Amygdala (tissue), 56 donors: ENCODE data around the gene NMRK2.
"Not testable (repeated sequence)": the region's sequence is repeated elsewhere in the genome, so short reads cannot be mapped to it uniquely, and the experiment has no call there.

Experiments used
- DNase-seq, 56 donors: peaks; one replicate each; lab custom pipeline; 2025; lab: John Stamatoyannopoulos, UW

The NMRK2 gene, protein sequence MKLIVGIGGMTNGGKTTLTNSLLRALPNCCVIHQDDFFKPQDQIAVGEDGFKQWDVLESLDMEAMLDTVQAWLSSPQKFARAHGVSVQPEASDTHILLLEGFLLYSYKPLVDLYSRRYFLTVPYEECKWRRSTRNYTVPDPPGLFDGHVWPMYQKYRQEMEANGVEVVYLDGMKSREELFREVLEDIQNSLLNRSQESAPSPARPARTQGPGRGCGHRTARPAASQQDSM

DNA sequence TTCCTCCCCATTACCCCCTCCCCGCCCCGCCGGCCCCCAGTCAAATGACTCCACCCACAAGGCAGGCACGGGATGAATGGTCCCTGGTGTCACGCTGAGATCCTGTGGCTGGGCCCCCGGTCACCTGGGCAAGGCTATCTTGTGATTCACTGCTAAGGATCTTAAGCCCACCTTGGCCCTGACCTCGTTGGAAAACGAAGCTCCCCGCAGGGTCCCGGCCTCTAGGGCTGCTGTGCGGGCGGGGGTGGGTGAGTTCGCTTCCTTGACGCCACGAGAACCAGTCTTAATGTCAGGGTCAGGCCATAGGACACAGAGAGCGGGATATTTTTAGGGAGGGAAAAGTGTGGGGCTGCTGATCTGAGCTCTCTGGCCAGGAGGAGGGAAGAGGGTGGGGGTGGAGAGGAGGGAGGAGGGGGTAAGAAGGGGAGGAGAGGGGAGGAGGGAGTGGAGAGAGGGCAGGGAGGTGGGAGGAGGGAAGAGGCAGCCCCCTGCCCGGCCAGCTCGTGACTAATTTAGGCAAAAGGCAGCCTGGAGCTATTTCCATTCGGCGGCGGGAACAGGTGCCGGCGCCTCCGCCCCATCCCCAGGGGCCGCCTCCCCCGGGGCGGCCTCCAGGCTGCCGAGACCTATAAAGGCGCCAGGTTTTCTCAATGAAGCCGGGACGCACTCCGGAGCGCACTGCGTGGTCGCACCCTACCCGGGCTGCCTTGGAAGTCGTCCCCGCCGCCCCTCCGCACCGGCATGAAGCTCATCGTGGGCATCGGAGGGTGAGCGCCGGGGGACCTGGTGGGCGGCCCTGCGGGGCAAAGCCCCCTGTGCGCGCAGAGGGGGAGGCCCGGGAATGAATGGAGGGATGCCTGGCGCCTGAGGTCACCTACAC, at the start of gene NMRK2:
Gene NMRK2, plus strand, starts transcription at position 139 of the 880 bp plus-strand sequence. Its CDS starts 603 bp downstream, at position 742.
- DNase-seq, result peak in 1 of 56 donors; percentile 31

DNA sequence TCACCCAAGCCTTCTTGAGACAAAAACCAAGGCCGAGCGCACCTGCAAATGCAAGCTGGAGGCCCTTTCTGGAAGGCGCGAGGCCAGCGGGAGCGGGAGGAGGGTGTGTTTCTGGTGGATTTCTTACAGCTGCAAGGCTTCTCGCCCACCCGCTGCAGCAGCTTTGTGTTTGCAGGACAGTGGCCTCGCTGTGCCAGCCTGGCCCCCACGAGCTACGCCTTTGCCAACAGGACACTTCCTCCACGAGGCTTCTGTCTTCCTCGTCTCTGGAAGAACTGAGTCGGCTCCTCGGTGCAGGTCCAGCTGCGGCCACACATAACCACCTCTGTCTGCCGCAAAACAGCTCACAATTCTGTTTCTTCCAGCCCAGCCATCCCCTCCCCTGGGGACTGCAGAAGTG, 42.3 kb upstream of the NMRK2 start:
- DNase-seq, result peak in 19 of 56 donors; percentile 5 to 53 (median 23)

DNA sequence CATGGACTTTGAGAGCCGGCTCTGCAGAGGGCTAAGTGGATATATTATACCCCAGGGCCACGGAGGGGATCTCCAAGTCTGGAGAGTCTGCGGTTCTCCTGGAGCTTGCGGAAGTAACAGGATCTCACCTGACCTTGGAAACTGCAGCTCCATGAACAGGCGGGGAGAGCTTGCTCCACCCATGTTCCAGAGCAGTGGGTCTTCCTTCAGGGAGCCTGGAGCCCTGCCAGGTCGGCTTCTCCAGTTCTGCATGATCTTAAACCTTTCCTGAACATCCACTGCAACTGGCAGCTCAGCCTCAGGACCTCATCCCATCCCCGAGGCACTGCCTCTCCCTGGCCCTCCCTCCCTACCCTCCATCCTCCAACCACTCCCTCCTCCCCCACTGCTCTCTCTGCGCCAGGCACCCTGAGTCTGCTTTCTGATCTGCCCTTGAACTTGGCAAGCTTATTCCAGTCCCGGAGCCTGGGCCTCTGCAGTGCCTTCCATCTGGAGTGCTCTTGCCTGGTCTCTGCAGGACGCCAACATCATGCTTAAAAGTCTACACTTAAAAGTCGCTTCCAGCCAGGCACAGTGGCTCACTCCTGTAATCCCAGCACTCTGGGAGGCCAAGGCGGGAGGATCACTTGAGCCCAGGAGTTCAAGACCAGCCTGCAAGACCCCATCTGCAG, 39.2 kb upstream of the NMRK2 start:
- no peak for DNase-seq

DNA sequence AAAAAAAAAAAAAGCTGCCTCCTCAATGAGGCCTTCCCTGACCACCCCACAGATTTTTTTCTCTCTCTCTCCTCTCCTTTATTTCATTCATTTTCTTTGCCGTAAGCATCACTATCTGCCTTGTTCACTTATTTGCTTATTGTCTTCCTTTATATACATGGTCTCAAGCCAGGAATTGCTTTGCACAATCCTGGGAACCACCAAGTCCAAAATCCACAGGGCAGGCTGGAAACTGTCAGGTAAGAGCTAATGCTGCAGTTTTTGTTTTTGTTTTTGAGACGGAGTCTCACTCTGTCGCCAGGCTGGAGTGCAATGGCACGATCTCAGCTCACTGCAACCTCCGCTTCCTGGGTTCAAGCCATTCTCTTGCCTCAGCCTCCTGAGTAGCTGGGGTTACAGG, 37.9 kb upstream of the NMRK2 start:
- not testable (repeated sequence) for DNase-seq

DNA sequence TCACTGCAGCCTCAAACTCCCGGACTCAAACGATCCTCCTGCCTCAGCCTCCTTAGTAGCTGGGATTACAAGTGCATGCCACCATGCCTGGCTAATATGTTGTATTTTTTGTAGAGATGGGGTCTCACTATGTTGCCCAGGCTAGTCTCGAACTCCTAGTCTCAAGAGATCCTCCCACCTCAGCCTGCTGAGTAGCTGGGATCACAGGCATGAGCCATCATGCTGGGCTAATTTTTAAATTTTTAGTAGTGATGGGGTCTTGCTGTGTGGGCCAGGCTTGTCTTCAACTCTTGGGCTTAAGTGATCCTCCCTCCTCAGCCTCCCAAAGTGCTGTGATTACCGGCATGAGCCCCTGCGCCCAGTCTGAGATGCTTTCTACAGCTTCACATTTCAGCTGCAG, 37.1 kb upstream of the NMRK2 start:
- DNase-seq, result no peak

DNA sequence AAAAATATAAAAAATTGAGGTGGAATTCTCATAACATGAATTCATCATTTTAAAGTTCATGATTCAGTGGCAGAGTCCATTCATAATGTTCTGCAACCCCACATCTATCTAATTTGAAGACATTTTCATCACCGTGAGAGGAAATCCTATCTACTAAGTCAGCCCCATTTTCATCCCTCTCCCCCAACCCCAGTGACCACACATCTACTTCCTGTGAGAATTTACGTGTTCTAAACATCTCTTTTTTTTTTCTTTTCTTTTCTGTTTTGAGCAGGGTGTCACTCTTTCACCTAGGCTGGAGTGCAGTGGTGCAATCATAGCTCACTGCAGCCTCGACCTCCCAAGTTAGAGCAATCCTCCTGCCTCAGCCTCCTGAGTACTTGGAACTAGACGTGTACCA, 34.9 kb upstream of the NMRK2 start:
- no peak for DNase-seq

DNA sequence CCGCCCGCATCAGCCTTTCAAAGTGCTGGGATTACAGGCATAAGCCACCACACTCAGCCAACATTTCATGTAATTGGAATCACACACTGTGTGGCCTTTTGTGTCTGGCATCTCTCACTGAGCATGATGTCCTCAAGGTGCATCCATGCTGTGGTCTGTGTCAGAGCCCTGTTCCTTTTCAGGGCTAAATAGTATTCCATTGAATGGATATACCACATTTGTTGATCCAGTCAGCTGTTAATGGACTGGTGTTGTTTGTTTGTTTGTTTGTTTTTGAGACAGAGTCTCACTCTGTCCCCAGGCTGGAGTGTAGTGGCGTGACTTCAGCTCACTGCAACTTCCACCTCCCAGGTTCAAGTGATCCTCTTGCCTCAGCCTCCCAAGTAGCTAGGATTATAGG, 34.4 kb upstream of the NMRK2 start:
- no peak for DNase-seq

DNA sequence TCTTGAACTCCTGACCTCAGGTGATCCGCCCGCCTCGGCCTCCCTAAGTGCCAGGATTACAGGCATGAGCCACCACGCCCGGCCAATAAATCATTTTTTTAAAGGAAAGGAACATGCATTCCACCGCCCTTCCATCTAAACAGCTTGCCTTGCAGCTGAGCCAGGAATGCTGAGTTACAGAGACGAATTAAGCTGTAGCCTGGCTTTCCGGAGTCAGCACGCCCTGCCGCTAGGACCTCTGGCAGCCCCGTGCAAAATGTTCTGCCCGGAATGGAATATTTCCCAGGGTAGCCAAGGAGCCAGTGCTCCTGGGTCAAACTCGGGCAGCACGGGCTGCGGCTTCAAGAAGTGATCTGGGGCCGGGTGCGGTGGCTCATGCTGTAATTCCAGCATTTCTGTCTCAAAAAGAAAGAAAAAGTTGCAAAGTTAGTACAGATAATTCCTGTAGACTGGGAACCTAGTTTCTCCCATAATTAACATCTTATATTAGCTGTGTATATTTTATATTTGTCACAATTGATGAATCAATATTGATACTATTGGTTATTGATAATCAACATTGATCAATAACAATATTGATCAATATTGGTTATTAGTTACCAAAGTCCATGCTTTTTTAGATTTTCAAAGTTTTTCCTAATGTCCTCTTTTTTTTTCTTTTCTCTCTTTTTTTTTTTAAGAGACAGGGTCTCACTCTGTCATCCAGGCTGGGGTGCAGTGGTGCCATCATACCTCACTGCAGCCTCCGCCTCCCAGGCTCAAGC, 33.2 kb upstream of the NMRK2 start:
- DNase-seq, result no peak

DNA sequence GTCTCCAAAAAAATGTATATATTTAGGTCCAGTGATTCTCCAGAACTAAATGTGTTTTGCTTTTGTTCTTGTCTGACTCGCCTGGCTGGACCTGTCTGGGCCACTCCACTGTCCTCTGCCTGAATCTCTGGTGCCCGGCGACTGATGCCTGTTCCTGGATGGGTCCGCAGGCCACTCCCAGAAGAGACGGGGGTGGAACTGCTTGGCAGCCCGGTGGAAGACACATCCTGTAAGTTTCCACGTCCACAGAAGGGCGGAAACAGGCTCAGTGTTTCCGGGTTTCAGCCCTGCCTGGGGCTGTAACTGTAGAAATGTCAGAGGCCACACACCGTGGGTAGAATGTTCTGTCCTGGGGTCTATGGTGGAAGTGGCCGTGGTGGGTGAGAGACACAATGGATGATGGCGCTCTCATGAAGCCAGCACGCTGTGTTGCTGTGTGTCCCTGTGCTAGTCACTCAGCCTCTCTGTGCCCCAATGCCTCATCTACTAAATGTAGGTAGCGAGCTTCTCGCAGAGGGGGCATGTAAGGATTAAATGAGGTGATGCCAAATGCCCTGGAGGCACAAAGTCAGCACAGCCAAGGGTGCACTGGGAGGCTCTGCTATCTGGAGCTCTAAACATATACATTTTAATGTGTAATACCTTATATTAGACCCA, 30.4 kb upstream of the NMRK2 start:
- DNase-seq, result no peak

DNA sequence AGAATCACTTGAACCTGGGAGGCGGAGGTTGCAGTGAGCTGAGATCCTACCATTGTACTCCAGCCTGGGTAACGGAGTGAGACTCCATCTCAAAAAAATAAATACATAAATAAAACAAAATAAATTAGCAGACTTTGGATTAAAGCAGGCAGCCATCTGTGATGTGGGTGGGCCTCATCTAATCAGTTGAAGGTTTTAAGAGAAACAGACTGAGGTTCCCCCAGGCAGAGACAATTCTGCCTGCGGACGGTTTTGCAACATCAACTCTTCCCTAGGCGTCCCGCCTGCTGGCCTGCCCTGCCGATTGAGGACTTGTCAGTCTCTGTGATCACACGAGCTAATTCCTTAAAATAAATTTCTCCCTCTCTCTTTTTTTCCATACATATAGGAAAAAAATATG, 28.6 kb upstream of the NMRK2 start:
- no peak for DNase-seq

DNA sequence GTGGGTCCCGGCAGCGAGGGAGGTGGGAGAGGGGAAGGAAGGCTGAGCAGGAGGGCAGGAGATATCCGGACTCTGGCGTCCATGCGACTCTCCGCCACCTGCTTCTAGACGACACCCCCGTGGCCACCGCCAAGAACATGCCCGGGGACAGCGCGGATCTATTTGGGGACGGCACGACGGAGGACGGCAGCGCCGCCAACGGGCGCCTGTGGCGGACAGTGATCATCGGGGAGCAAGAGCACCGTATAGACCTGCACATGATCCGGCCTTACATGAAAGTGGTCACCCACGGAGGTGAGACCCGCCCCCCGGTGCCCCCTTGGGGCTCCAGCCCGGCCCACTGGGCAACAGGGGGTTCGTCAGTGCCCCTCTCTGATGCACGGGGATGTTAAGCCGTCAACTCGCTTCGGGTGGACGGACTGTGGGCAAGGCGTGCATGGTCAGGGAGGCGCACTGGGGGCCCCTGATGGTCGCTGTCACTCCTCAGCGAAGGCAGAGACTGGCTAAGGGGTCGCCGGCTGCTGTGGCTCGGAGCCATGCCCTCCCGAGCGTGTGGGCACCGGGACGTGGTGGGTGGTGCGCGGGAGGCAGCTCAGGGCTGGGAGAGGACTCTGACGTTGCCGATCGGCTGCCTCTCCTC, 25.1 kb upstream of the NMRK2 start:
- DNase-seq, result no peak

DNA sequence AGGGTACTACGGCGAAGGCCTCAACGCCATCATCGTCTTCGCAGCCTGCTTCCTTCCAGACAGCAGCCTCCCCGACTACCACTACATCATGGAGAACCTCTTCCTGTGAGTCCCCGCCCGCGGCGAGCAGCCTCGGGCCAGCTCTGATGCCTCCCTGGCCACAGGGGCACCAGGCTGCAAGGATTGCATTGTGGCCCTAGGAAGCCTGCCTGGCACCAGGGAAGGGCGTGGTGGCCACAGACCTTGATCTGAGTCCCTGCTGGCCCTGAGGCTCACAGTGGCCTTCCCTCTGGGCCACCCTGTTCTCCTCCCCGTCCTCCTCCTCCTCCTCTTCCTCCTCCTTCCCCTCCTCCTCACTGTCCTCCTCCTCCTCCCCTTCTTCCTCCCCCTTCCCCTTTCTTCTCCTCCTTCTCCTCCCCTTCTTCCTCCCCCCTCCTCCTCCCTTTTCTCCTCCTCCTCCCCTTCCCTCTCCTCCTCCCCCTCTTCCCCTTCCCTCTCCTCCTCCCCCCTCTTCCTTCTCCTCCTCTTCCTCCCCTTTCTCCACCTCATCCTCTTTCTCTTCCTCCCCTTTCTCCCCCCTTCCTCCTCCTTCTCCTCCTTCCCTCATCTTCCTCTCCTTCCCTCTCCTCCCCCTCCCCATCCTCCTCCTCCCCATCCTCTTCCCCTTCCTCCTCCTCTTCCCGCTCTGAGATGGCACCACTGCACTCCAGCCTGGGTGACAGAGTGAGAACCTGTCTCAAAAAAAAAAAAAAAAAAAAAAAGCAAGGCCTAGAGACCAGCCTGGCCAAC, 24.4 kb upstream of the NMRK2 start:
- DNase-seq, result no peak

DNA sequence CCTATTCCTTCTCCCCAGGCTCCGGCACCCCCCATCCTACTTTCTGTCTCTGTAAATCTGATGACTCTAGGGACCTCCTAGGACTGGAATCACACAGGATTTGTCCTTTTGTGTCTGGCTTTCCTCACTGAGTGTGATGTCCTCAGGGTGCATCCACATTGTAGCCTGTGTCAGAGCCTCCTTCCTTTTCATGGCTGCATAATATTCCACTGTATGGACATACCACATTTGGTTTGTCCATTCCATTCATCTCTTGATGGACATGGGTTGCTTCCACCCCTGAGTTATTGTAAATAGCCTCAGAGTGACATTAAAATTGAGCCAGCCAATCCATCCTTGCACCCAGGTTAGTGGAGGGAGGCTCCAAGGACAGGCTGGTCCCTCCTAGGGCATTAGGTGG, 22.8 kb upstream of the NMRK2 start:
- no peak for DNase-seq

DNA sequence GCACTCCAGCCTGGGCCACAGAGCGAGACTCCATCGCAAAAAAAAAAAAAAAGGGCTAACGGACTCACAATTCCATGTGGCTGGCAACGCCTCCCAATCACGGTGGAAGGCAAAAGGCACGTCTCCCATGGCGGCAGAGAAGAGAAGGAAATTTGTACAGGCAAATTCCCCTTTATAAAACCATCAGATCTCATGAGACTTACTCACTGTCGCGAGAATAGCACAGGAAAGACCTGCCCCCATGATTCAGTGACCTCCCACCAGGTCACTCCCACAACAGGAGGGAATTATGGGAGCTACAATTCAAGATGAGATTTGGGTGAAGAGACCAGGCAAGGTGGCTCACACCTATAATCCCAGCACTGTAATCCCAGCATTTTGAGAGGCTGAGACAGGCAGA, 18.7 kb upstream of the NMRK2 start:
- DNase-seq, result no peak

DNA sequence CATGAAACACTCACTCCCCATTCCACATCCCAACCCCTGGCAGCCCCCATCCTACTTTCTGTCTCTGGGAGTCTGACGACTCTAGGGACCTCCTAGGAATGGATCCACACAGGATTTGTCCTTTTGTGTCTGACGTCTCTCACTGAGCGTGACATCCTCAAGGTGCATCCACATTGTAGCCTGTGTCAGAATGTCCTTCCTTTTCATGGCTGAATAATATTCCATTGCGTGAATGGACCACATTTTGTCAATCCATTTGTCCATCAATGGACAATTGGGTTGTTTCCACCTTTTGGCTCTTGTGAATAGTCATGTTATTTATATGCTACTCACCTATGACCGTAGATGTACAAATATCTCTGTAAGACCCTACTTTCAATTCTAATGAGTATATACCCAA, 16.8 kb upstream of the NMRK2 start:
- no peak for DNase-seq

DNA sequence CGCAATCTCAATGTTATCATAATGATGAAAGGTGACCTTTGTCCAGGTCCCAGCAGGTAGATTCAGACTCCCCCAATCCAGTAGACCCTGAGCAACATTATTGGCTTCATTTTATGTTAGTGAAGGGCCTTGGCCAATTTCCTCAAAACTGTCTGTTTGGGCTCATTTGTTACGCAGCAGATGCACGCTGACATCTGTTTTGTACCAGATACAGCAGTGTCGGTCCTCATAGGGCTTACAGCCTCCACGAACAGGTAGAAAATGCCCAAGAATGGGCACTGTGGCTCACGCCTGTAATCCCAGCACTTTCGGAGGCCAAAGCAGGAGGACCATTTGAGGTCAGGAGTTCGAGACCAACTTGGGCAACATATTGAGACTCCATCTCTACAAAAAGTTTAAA, 13.1 kb upstream of the NMRK2 start:
- DNase-seq, result no peak

DNA sequence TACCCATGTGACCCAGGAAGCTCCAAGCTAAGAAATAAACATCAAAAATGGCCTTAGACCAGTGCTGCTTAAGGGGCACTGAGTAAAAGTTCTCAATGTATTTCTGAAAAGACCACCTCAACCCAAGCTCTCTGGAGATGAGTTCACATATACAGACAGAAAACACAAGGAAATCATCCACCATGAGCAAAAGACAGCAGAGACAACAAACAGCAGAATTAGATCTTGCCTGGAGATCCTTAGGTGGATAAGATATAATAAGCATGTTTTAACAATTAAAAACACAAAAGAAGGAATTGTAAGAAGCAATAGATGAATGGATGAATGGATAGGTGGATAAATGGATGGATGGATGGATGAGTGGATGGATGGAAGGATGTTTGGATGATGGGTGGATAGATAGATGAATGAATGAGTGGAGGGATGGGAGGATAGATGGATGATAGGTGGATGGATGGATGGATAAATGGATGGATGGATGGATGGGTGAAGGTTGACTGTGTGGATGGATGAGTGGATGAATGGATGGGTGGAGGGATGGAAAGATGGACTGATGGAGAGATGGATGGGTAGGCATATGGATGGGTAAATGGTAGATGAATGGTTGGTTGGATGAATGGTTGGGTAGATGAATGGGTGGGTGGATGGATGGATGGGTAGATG, 9.6 kb upstream of the NMRK2 start:
- no peak for DNase-seq

DNA sequence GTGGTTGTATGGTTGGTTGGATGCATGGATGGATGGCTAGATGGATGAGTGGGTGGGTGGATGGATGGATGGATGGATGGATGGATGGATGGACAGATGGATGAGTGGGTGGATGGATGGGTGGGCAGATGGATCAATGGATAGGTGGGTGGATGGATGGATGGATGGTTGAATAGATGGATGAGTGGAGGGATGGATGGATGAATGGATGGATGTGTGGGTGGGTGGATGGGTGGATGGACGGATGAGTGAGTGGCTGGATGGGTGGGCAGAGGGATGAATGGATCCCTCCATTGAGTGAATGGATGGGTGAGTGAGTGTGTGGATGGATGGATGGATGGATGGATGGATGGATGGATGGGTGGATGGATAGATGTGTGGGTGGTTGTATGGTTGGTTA, 9.0 kb upstream of the NMRK2 start:
- DNase-seq, result no peak
